ENCODE results near the gene RNF113B.

The RNF113B gene

GRCh38 chr13:98173431-98174152 lies 3.5 kb downstream of the RNF113B start:
- DNase-seq, result no peak

- no peak for DNase-seq
These were observed 4.3 kb downstream of the RNF113B start for GRCh38 chr13:98172590-98173422.

- no peak for DNase-seq
These were observed 5.0 kb downstream of the RNF113B start for GRCh38 chr13:98171900-98172589.

GRCh38 chr13:98169331-98169730 lies 7.7 kb downstream of the RNF113B start:
- DNase-seq, result no peak

GRCh38 chr13:98162935-98163334 lies 14.1 kb downstream of the RNF113B start:
- no peak for DNase-seq

GRCh38 chr13:98158172-98158899 lies 18.7 kb downstream of the RNF113B start:
- DNase-seq, result no peak

- no peak for DNase-seq
These were observed 19.5 kb downstream of the RNF113B start for GRCh38 chr13:98157609-98158008.

- DNase-seq, result no peak
These were observed 19.9 kb downstream of the RNF113B start for GRCh38 chr13:98157188-98157587.

- no peak for DNase-seq
These were observed 20.8 kb downstream of the RNF113B start for GRCh38 chr13:98156259-98156658.

GRCh38 chr13:98155475-98156109 lies 21.5 kb downstream of the RNF113B start:
- DNase-seq, result no peak

GRCh38 chr13:98150832-98151479 lies 26.1 kb downstream of the RNF113B start:
- no peak for DNase-seq

GRCh38 chr13:98147521-98147920 lies 29.5 kb downstream of the RNF113B start:
- no peak for DNase-seq

GRCh38 chr13:98144801-98145350 lies 32.2 kb downstream of the RNF113B start:
- DNase-seq, result no peak

GRCh38 chr13:98144027-98144741 lies 32.9 kb downstream of the RNF113B start:
- no peak for DNase-seq

- no peak for DNase-seq
These were observed 33.5 kb downstream of the RNF113B start for GRCh38 chr13:98143601-98144026.

- no peak for DNase-seq
These were observed 33.9 kb downstream of the RNF113B start for GRCh38 chr13:98143157-98143553.

GRCh38 chr13:98142380-98143156 lies 34.5 kb downstream of the RNF113B start, which contains the start of gene FARP1:
FARP1 (plus strand) TSS chr13:98143094; CDS start chr13:98213243, 70,149 bp downstream.
- DNase-seq, result peak; percentile 43

GRCh38 chr13:98141509-98142379 lies 35.3 kb downstream of the RNF113B start:
- DNase-seq, result no peak

GRCh38 chr13:98141091-98141490 lies 36.0 kb downstream of the RNF113B start:
- no peak for DNase-seq

Measured in activated CD4-positive, alpha-beta T cell treated with anti-CD3 and anti-CD28 coated beads, Interleukin-10, Interleukin-2, amounts not matched to agents 100 ng/mL and 50 ng/mL, durations not matched to agents 16 hours and 8 hours (primary cell).